Measurements from ENCODE around the gene COIL.
"Not testable (repeated sequence)": the region's sequence is repeated elsewhere in the genome, so short reads cannot be mapped to it uniquely, and the experiment has no call there.

The COIL gene

GRCh38 chr17:56978441-56979090 lies 17.7 kb upstream of the COIL start:
- in situ Hi-C loops (cut with MboI; ENCODE audit: low sequenced_read_pairs): no loop called here

GRCh38 chr17:56977673-56978395 lies 17.0 kb upstream of the COIL start, which contains the start of gene SCPEP1:
TSS of gene SCPEP1 (plus strand) at chr17:56978131. CDS start at chr17:56978160, 29 bp downstream.
- in situ Hi-C loops (cut with MboI; ENCODE audit: low sequenced_read_pairs): no loop called here

GRCh38 chr17:56976941-56977608 lies 16.2 kb upstream of the COIL start:
- in situ Hi-C loops (cut with MboI; ENCODE audit: low sequenced_read_pairs): no loop called here

- in situ Hi-C loops (cut with MboI; ENCODE audit: low sequenced_read_pairs): no loop called here
Measured at GRCh38 chr17:56975656-56976055, 14.8 kb upstream of the COIL start.

GRCh38 chr17:56974055-56974454 lies 13.2 kb upstream of the COIL start:
- in situ Hi-C loops (cut with MboI; ENCODE audit: low sequenced_read_pairs): no loop called here

GRCh38 chr17:56973520-56973919 lies 12.7 kb upstream of the COIL start:
- in situ Hi-C loops (cut with MboI; ENCODE audit: low sequenced_read_pairs): no loop called here

- in situ Hi-C loops (cut with MboI; ENCODE audit: low sequenced_read_pairs): no loop called here
Measured at GRCh38 chr17:56972111-56972730, 11.4 kb upstream of the COIL start.

GRCh38 chr17:56970974-56971373 lies 10.1 kb upstream of the COIL start:
- in situ Hi-C loops (cut with MboI; ENCODE audit: low sequenced_read_pairs): no loop called here

- in situ Hi-C loops (cut with MboI; ENCODE audit: low sequenced_read_pairs): no loop called here
Measured at GRCh38 chr17:56966338-56966737, 5.5 kb upstream of the COIL start.

- in situ Hi-C loops (cut with MboI; ENCODE audit: low sequenced_read_pairs): not testable (repeated sequence)
Measured at GRCh38 chr17:56965681-56966080, 4.8 kb upstream of the COIL start.

GRCh38 chr17:56965241-56965640 lies 4.4 kb upstream of the COIL start:
- in situ Hi-C loops (cut with MboI; ENCODE audit: low sequenced_read_pairs): not testable (repeated sequence)

GRCh38 chr17:56956992-56957391 lies 3.9 kb downstream of the COIL start:
- in situ Hi-C loops (cut with MboI; ENCODE audit: low sequenced_read_pairs): no loop called here

- in situ Hi-C loops (cut with MboI; ENCODE audit: low sequenced_read_pairs): loop anchor here (10.0 kb wide), 1 partner anchor 135 kb away; no protein-coding TSS in a partner anchor
Measured at GRCh38 chr17:56949595-56949994, 11.3 kb downstream of the COIL start.

GRCh38 chr17:56948491-56948890 lies 12.4 kb downstream of the COIL start:
- in situ Hi-C loops (cut with MboI; ENCODE audit: low sequenced_read_pairs): loop anchor here (10.0 kb wide), 1 partner anchor 134 kb away; no protein-coding TSS in a partner anchor

- in situ Hi-C loops (cut with MboI; ENCODE audit: low sequenced_read_pairs): loop anchor here (10.0 kb wide), 1 partner anchor 133 kb away; no protein-coding TSS in a partner anchor
Measured at GRCh38 chr17:56947741-56948140, 13.1 kb downstream of the COIL start.

- in situ Hi-C loops (cut with MboI; ENCODE audit: low sequenced_read_pairs): loop anchor here (10.0 kb wide), 1 partner anchor 131 kb away; no protein-coding TSS in a partner anchor
Measured at GRCh38 chr17:56945938-56946505, 14.8 kb downstream of the COIL start.

- in situ Hi-C loops (cut with MboI; ENCODE audit: low sequenced_read_pairs): loop anchor here (10.0 kb wide), 1 partner anchor 129 kb away; no protein-coding TSS in a partner anchor
Measured at GRCh38 chr17:56943505-56944125, 17.2 kb downstream of the COIL start.

GRCh38 chr17:56939869-56940484 lies 20.9 kb downstream of the COIL start:
- in situ Hi-C loops (cut with MboI; ENCODE audit: low sequenced_read_pairs): loop anchor here (10.0 kb wide), 1 partner anchor 125 kb away; no protein-coding TSS in a partner anchor

- in situ Hi-C loops (cut with MboI; ENCODE audit: low sequenced_read_pairs): not testable (repeated sequence)
Measured at GRCh38 chr17:56938206-56938605, 22.6 kb downstream of the COIL start.

GRCh38 chr17:56937687-56938086 lies 23.2 kb downstream of the COIL start:
- in situ Hi-C loops (cut with MboI; ENCODE audit: low sequenced_read_pairs): no loop called here

Measured in HL-60/S4 treated with phorbol 12-myristate 13-acetate at 8.2 ng/mL for 4 days and 3 days (cell line).